Activated naive CD8-positive, alpha-beta T cell treated with anti-CD3 and anti-CD28 coated beads, Interleukin-2, amount 50 U/mL, for 24 hours (primary cell): ENCODE data around the gene SEPTIN11.

ENCODE experiments used
- ATAC-seq: fragments of 150-1000 bp; cut with Tn5 transposase; one replicate; pipeline ENCODE4 v1.10.0; 2021
- DNase-seq: peaks from one replicate; pipeline ENCODE4 v3.0.0; 2021
- H3K27ac Mint-ChIP-seq: one replicate; pipeline ENCODE4 v1.8.0; 2021; ENCODE audit warnings: mild to moderate bottlenecking, mixed read lengths
- H3K27me3 Mint-ChIP-seq: one replicate; pipeline ENCODE4 v1.8.0; 2021; ENCODE audit warnings: mixed read lengths
- H3K36me3 Mint-ChIP-seq: one replicate; pipeline ENCODE4 v1.8.0; 2021; ENCODE audit warnings: low read depth, mixed read lengths
- H3K4me1 Mint-ChIP-seq: one replicate; pipeline ENCODE4 v1.8.0; 2021; ENCODE audit warnings: mixed read lengths
- H3K4me3 Mint-ChIP-seq: one replicate; pipeline ENCODE4 v1.8.0; 2021; ENCODE audit warnings: mild to moderate bottlenecking, moderate library complexity, mixed read lengths
- H3K9me3 Mint-ChIP-seq: one replicate; pipeline ENCODE4 v1.8.0; 2021; ENCODE audit warnings: mixed read lengths

SEPTIN11 gene

GRCh38 chr4:76947369-76947768 lies 2.2 kb upstream of the SEPTIN11 start:
- peaks cover 23% of the 10 kb centered on the region for H3K4me1 Mint-ChIP-seq
- peaks cover 2% of the 10 kb centered on the region for H3K27me3 Mint-ChIP-seq
- peaks cover 3% of the 10 kb centered on the region for H3K36me3 Mint-ChIP-seq
- DNase-seq: no peak
- H3K27ac Mint-ChIP-seq: no peak overlapping the region
- ATAC-seq: no peak
- peaks cover 3% of the 10 kb centered on the region for H3K9me3 Mint-ChIP-seq
- H3K4me3 Mint-ChIP-seq: no peak overlapping the region

GRCh38 chr4:76948443-76949275 lies 893 bp upstream of the SEPTIN11 start:
- H3K36me3 Mint-ChIP-seq: peaks cover 3% of the 10 kb centered on the region
- H3K27ac Mint-ChIP-seq: peak overlapping the region; percentile 79
- peaks cover 2% of the 10 kb centered on the region for H3K27me3 Mint-ChIP-seq
- H3K4me1 Mint-ChIP-seq: peaks cover 32% of the 10 kb centered on the region
- H3K9me3 Mint-ChIP-seq: no peaks in the 10 kb centered on the region
- ATAC-seq: peak; percentile 62
- peak; percentile 66 for DNase-seq
- peak overlapping the region; percentile 89 for H3K4me3 Mint-ChIP-seq

GRCh38 chr4:76950052-76950955 lies 752 bp downstream of the SEPTIN11 start:
- peaks cover 8% of the 10 kb centered on the region for H3K36me3 Mint-ChIP-seq
- H3K4me3 Mint-ChIP-seq: peak overlapping the region; percentile 89
- DNase-seq (peak; percentile 64), ATAC-seq (peak; percentile 48)
- H3K4me1 Mint-ChIP-seq: peaks cover 32% of the 10 kb centered on the region
- H3K27me3 Mint-ChIP-seq: peaks cover 2% of the 10 kb centered on the region
- no peaks in the 10 kb centered on the region for H3K9me3 Mint-ChIP-seq
- peak overlapping the region; percentile 86 for H3K27ac Mint-ChIP-seq

- peaks cover 12% of the 10 kb centered on the region for H3K36me3 Mint-ChIP-seq
- H3K4me1 Mint-ChIP-seq: peaks cover 32% of the 10 kb centered on the region
- H3K4me3 Mint-ChIP-seq: peak overlapping the region; percentile 89
- ATAC-seq: no peak
- peak; percentile 22 for DNase-seq
- peaks cover 2% of the 10 kb centered on the region for H3K27me3 Mint-ChIP-seq
- peak overlapping the region; percentile 70 for H3K27ac Mint-ChIP-seq
- no peaks in the 10 kb centered on the region for H3K9me3 Mint-ChIP-seq
These were observed 1.6 kb downstream of the SEPTIN11 start for GRCh38 chr4:76950956-76951671.

GRCh38 chr4:76951672-76952010 lies 2.1 kb downstream of the SEPTIN11 start:
- H3K36me3 Mint-ChIP-seq: peaks cover 13% of the 10 kb centered on the region
- H3K9me3 Mint-ChIP-seq: no peaks in the 10 kb centered on the region
- no peak overlapping the region for H3K27ac Mint-ChIP-seq
- peak overlapping the region; percentile 89 for H3K4me3 Mint-ChIP-seq
- H3K27me3 Mint-ChIP-seq: peaks cover 2% of the 10 kb centered on the region
- ATAC-seq (no peak), DNase-seq (no peak)
- H3K4me1 Mint-ChIP-seq: peaks cover 32% of the 10 kb centered on the region

GRCh38 chr4:76952071-76952470 lies 2.5 kb downstream of the SEPTIN11 start:
- no peak overlapping the region for H3K4me3 Mint-ChIP-seq
- DNase-seq (no peak), ATAC-seq (no peak)
- no peak overlapping the region for H3K27ac Mint-ChIP-seq
- peaks cover 13% of the 10 kb centered on the region for H3K36me3 Mint-ChIP-seq
- H3K4me1 Mint-ChIP-seq: peaks cover 32% of the 10 kb centered on the region
- H3K9me3 Mint-ChIP-seq: no peaks in the 10 kb centered on the region
- peaks cover 2% of the 10 kb centered on the region for H3K27me3 Mint-ChIP-seq

- Mint-ChIP-seq H3K27me3 (peaks cover 2% of the 10 kb centered on the region), H3K27ac (no peak overlapping the region), H3K4me1 (peaks cover 36% of the 10 kb centered on the region), H3K36me3 (peaks cover 15% of the 10 kb centered on the region), H3K9me3 (no peaks in the 10 kb centered on the region), H3K4me3 (no peak overlapping the region)
- ATAC-seq: no peak
- DNase-seq: no peak
These were observed 3.4 kb downstream of the SEPTIN11 start for GRCh38 chr4:76952656-76953582.

- H3K27me3 Mint-ChIP-seq: peaks cover 2% of the 10 kb centered on the region
- peaks cover 19% of the 10 kb centered on the region for H3K36me3 Mint-ChIP-seq
- no peak overlapping the region for H3K4me3 Mint-ChIP-seq
- no peak for DNase-seq
- ATAC-seq: no peak
- no peak overlapping the region for H3K27ac Mint-ChIP-seq
- peaks cover 30% of the 10 kb centered on the region for H3K4me1 Mint-ChIP-seq
- peaks cover 3% of the 10 kb centered on the region for H3K9me3 Mint-ChIP-seq
These were observed 4.4 kb downstream of the SEPTIN11 start for GRCh38 chr4:76953956-76954355.

GRCh38 chr4:76954489-76954888 lies 4.9 kb downstream of the SEPTIN11 start:
- Mint-ChIP-seq H3K27ac (no peak overlapping the region), H3K9me3 (peaks cover 3% of the 10 kb centered on the region), H3K36me3 (peaks cover 22% of the 10 kb centered on the region), H3K27me3 (peaks cover 2% of the 10 kb centered on the region), H3K4me1 (peaks cover 33% of the 10 kb centered on the region), H3K4me3 (no peak overlapping the region)
- ATAC-seq (no peak), DNase-seq (no peak)

- peaks cover 3% of the 10 kb centered on the region for H3K9me3 Mint-ChIP-seq
- peaks cover 2% of the 10 kb centered on the region for H3K27me3 Mint-ChIP-seq
- no peak for ATAC-seq
- peaks cover 23% of the 10 kb centered on the region for H3K36me3 Mint-ChIP-seq
- DNase-seq: no peak
- no peak overlapping the region for H3K4me3 Mint-ChIP-seq
- no peak overlapping the region for H3K27ac Mint-ChIP-seq
- peaks cover 39% of the 10 kb centered on the region for H3K4me1 Mint-ChIP-seq
These were observed 5.6 kb downstream of the SEPTIN11 start for GRCh38 chr4:76955182-76955581.

GRCh38 chr4:76957004-76957738 lies 7.6 kb downstream of the SEPTIN11 start:
- no peak overlapping the region for H3K27ac Mint-ChIP-seq
- no peaks in the 10 kb centered on the region for H3K27me3 Mint-ChIP-seq
- no peak for DNase-seq
- ATAC-seq: no peak
- H3K4me3 Mint-ChIP-seq: no peak overlapping the region
- H3K36me3 Mint-ChIP-seq: peaks cover 27% of the 10 kb centered on the region
- H3K4me1 Mint-ChIP-seq: peaks cover 38% of the 10 kb centered on the region
- peaks cover 3% of the 10 kb centered on the region for H3K9me3 Mint-ChIP-seq

GRCh38 chr4:76958891-76959290 lies 9.3 kb downstream of the SEPTIN11 start:
- Mint-ChIP-seq H3K36me3 (peaks cover 25% of the 10 kb centered on the region), H3K27ac (no peak overlapping the region), H3K27me3 (no peaks in the 10 kb centered on the region)

GRCh38 chr4:76960014-76960413 lies 10.5 kb downstream of the SEPTIN11 start:
- Mint-ChIP-seq H3K4me1 (peaks cover 34% of the 10 kb centered on the region), H3K36me3 (peaks cover 27% of the 10 kb centered on the region), H3K4me3 (peak overlapping the region; percentile 37), H3K9me3 (peaks cover 9% of the 10 kb centered on the region), H3K27ac (peak overlapping the region; percentile 67), H3K27me3 (no peaks in the 10 kb centered on the region)
- ATAC-seq (peak; percentile 88), DNase-seq (no peak)

More at GRCh38 chr4:76958891-76959290, 9.3 kb downstream of the SEPTIN11 start:
- no peak overlapping the region for H3K4me3 Mint-ChIP-seq
- ATAC-seq (no peak), DNase-seq (no peak)
- peaks cover 3% of the 10 kb centered on the region for H3K9me3 Mint-ChIP-seq
- peaks cover 27% of the 10 kb centered on the region for H3K4me1 Mint-ChIP-seq
